ENCODE results near the gene GSTM5.
"Not testable (repeated sequence)": the region's sequence is repeated elsewhere in the genome, so short reads cannot be mapped to it uniquely, and the experiment has no call there.

Gene GSTM5

GRCh38 chr1:109740615-109741373 lies 28.7 kb downstream of the GSTM5 start, which contains the start of gene GSTM3:
GSTM3 (minus strand) TSS chr1:109741038; CDS start chr1:109740287, 751 bp downstream.
- in situ Hi-C loops (cut with HindIII; ENCODE audit: low sequenced_read_pairs), result no loop called here
- DNase-seq (ENCODE audit: low read depth, low spot score), result no peak
- H3K4me3 ChIP-seq (ENCODE audit: low read depth, low read length), result peak within 1 kb of the TSS; percentile 72
- no peak for TF ChIP-seq CTCF (IDR thresholded peaks at IDR 0.05; ENCODE audit: low read depth, low read length)

GRCh38 chr1:109748311-109748710 lies 36.3 kb downstream of the GSTM5 start:
- DNase-seq (ENCODE audit: low read depth, low spot score); H3K4me3 ChIP-seq (ENCODE audit: low read depth, low read length); in situ Hi-C loops (cut with HindIII; ENCODE audit: low sequenced_read_pairs): not testable (repeated sequence)

GRCh38 chr1:109749221-109749620 lies 37.2 kb downstream of the GSTM5 start:
- TF ChIP-seq CTCF (IDR thresholded peaks at IDR 0.05; ENCODE audit: low read depth, low read length), result no peak
- in situ Hi-C loops (cut with HindIII; ENCODE audit: low sequenced_read_pairs), result no loop called here
- DNase-seq (ENCODE audit: low read depth, low spot score), result no peak

GRCh38 chr1:109750241-109750882 lies 38.3 kb downstream of the GSTM5 start:
- no peak overlapping the region for H3K4me3 ChIP-seq (ENCODE audit: low read depth, low read length)
- in situ Hi-C loops (cut with HindIII; ENCODE audit: low sequenced_read_pairs), result no loop called here
- TF ChIP-seq CTCF (IDR thresholded peaks at IDR 0.05; ENCODE audit: low read depth, low read length), result no peak
- no peak for DNase-seq (ENCODE audit: low read depth, low spot score)

More at GRCh38 chr1:109749221-109749620, 37.2 kb downstream of the GSTM5 start:
- H3K4me3 ChIP-seq (ENCODE audit: low read depth, low read length), result no peak overlapping the region

- H3K4me3 ChIP-seq (ENCODE audit: low read depth, low read length), result no peak overlapping the region
- no peak for TF ChIP-seq CTCF (IDR thresholded peaks at IDR 0.05; ENCODE audit: low read depth, low read length)
- DNase-seq (ENCODE audit: low read depth, low spot score), result no peak
- in situ Hi-C loops (cut with HindIII; ENCODE audit: low sequenced_read_pairs), result no loop called here
Observed at GRCh38 chr1:109750920-109751319, 38.9 kb downstream of the GSTM5 start.

- TF ChIP-seq CTCF (IDR thresholded peaks at IDR 0.05; ENCODE audit: low read depth, low read length), result no peak
- DNase-seq (ENCODE audit: low read depth, low spot score), result no peak
- in situ Hi-C loops (cut with HindIII; ENCODE audit: low sequenced_read_pairs), result no loop called here
- H3K4me3 ChIP-seq (ENCODE audit: low read depth, low read length), result no peak overlapping the region
Observed at GRCh38 chr1:109751531-109752260, 39.6 kb downstream of the GSTM5 start.

Measured in astrocyte of the spinal cord (primary cell).